Measurements from ENCODE around the gene OPA3. TPM values are rescaled to one million over a fixed set of nuclear protein-coding genes. Genes with fewer than 3 reads are reported as not detected.
A peak's percentile ranks its signal among the peaks of the same experiment; 100 is the strongest.

OPA3 gene
- total RNA-seq, 3 donors from 2014 or later = 6.6 to 11.4 (median 7.2) TPM

DNA sequence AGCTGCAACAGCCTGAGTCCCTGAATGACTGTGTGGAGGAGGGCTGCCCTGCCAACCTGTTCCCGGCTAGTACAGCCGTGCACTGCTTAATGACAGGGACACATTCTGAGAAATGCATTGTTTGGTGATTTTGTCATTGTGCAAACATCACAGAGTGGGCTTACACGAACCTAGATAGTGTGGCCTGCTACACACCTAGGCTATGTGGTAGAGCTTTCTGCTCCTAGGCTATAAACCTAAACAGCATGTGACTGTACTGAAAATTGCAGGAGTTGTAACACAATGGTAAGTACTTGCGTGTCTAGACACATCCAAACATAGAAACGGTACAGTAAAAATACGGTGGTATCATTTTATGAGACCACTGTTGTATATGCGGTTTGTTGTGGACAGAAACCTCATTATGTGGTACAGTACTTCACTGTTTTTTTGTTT is 42.4 kb downstream of the OPA3 start:
- H3K4me3 ChIP-seq = no peak overlapping the region
- no peaks in the 10 kb centered on the region for H3K9me3 ChIP-seq
- TF ChIP-seq POLR2AphosphoS5 (IDR thresholded peaks at IDR 0.05) (no peak), POLR2A (IDR thresholded peaks at IDR 0.05) (no peak)
- TF ChIP-seq, protein P1, sequence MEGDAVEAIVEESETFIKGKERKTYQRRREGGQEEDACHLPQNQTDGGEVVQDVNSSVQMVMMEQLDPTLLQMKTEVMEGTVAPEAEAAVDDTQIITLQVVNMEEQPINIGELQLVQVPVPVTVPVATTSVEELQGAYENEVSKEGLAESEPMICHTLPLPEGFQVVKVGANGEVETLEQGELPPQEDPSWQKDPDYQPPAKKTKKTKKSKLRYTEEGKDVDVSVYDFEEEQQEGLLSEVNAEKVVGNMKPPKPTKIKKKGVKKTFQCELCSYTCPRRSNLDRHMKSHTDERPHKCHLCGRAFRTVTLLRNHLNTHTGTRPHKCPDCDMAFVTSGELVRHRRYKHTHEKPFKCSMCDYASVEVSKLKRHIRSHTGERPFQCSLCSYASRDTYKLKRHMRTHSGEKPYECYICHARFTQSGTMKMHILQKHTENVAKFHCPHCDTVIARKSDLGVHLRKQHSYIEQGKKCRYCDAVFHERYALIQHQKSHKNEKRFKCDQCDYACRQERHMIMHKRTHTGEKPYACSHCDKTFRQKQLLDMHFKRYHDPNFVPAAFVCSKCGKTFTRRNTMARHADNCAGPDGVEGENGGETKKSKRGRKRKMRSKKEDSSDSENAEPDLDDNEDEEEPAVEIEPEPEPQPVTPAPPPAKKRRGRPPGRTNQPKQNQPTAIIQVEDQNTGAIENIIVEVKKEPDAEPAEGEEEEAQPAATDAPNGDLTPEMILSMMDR (IDR thresholded peaks at IDR 0.05) = no peak
- H3K27ac ChIP-seq = no peak overlapping the region
- no peaks in the 10 kb centered on the region for H3K4me1 ChIP-seq
- H3K27me3 ChIP-seq = no peaks in the 10 kb centered on the region
- no peak for DNase-seq (ENCODE audit: low spot score in 2 of 2)
- H3K36me3 ChIP-seq = no peaks in the 10 kb centered on the region
- intact Hi-C loops (cut with DNase I; ENCODE audit: low total_unique reads) = no loop called here

DNA sequence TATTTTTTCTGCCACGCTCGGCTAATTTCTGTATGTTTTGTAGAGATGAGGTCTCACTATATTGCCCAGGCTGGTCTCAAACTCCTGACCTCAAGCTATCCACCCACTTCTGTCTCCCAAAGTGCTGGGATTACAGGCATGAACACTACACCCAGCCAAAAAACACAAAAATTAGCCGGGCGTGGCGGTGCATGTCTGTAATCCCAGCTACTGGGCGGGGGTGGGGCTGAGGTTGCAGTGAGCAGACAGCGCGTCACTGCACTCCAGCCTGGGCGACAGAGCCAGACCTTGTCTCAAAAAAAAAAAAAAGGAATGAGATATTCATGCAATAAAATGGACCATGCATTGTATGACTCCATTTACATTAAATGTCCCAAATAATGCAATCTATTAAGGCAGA is 45.1 kb downstream of the OPA3 start:
- DNase-seq (ENCODE audit: low spot score in 2 of 2) = no peak
- Histone ChIP-seq H3K9me3 (no peaks in the 10 kb centered on the region), H3K27ac (no peak overlapping the region), H3K4me1 (no peaks in the 10 kb centered on the region), H3K36me3 (no peaks in the 10 kb centered on the region), H3K4me3 (no peak overlapping the region), H3K27me3 (no peaks in the 10 kb centered on the region)
- no peak for TF ChIP-seq POLR2A (IDR thresholded peaks at IDR 0.05)
- TF ChIP-seq, protein P1 (IDR thresholded peaks at IDR 0.05) = no peak
- no peak for TF ChIP-seq POLR2AphosphoS5 (IDR thresholded peaks at IDR 0.05)
- intact Hi-C loops (cut with DNase I; ENCODE audit: low total_unique reads) = no loop called here

DNA sequence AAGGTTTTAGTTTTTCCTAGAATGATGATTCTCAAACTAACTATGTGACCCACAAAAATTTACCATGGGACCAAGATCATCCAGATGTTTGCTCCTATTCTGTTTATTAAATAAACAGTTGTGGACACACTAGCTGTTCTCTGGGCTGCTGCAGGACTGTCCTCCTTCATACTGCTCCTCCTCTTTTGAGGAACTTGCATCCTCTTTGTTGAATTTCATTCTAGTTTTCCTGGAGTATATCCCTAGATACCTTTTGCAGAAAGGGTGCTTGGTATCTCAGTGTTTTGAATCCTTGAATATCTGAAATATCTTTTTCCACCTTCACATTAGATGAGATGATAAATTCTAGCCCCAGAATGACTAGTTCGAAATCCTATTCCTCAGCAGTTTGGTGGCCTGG is 53.3 kb downstream of the OPA3 start:
- no peak overlapping the region for H3K27ac ChIP-seq
- no peaks in the 10 kb centered on the region for H3K4me1 ChIP-seq
- intact Hi-C loops (cut with DNase I; ENCODE audit: low total_unique reads) = no loop called here
- H3K9me3 ChIP-seq = no peaks in the 10 kb centered on the region
- no peak overlapping the region for H3K4me3 ChIP-seq
- DNase-seq (ENCODE audit: low spot score in 2 of 2) = no peak
- no peak for TF ChIP-seq POLR2A (IDR thresholded peaks at IDR 0.05)
- no peak for TF ChIP-seq POLR2AphosphoS5 (IDR thresholded peaks at IDR 0.05)
- TF ChIP-seq, protein P1 (IDR thresholded peaks at IDR 0.05) = no peak
- H3K27me3 ChIP-seq = no peaks in the 10 kb centered on the region
- no peaks in the 10 kb centered on the region for H3K36me3 ChIP-seq

DNA sequence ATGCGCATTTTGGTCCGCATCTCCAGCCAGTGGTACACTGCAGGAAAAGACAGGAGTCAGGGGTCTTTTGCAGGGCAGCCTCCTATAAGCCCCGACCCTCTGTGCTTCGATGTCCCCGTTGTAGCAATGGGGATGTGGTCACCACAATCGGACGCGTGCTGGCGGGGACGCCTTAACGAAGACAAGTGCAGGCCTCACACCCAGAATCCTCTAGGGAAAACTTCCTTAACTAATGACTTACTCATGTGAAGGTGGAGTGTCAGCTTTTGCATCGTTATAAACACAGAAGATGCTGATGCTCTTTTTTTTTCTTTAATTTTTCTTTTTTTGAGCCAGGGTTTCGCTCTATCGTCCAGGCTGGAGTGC is 55.2 kb downstream of the OPA3 start:
- Histone ChIP-seq H3K4me1 (no peaks in the 10 kb centered on the region), H3K27me3 (no peaks in the 10 kb centered on the region), H3K27ac (no peak overlapping the region), H3K36me3 (no peaks in the 10 kb centered on the region), H3K9me3 (no peaks in the 10 kb centered on the region), H3K4me3 (peak overlapping the region in 2 of 3 donors; percentile 65 to 68)
- no peak for DNase-seq (ENCODE audit: low spot score in 2 of 2)
- intact Hi-C loops (cut with DNase I; ENCODE audit: low total_unique reads) = loop anchor here (10.0 kb wide), 1 partner anchor 105 kb away; the partner anchor contains the start of gene EML2
- no peak for TF ChIP-seq POLR2AphosphoS5 (IDR thresholded peaks at IDR 0.05)
- TF ChIP-seq, protein P1 (IDR thresholded peaks at IDR 0.05) = no peak
- no peak for TF ChIP-seq POLR2A (IDR thresholded peaks at IDR 0.05)

DNA sequence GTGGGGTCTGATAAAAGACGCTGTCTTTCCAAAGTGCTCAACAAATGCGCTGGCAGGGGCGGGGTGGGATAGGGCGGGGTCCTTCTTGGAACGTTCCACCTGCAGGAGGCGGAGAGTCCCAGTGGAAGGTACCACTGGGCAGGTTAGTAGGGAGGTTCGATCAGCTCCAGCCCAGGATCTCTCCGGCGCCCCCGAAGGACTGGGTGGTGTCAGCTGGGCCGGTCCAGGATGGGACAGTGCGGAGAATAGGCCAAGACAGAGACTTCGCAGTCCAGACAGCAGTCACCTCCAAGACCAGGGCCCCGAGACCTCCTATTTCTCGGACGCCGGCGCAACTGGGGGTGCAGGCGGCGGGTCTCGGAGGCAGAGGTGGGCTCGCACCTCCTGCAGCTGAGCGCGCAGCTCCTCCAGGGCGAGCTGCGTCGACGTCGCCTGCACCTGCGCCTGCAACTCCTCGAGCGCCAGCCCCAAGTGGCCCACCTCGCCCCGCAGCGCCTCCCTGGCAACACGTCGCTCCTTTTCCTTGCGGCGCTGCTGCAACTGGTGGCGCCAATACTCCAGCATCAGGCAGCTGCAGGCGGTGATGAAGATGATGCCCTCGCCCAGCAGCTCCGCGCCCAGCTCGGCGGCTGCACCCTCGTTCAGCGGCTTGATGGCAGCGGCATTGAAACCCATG is 55.7 kb downstream of the OPA3 start:
- intact Hi-C loops (cut with DNase I; ENCODE audit: low total_unique reads) = loop anchor here (10.0 kb wide), 1 partner anchor 106 kb away; the partner anchor contains the start of gene EML2
- Histone ChIP-seq H3K36me3 (no peaks in the 10 kb centered on the region), H3K9me3 (no peaks in the 10 kb centered on the region), H3K4me1 (no peaks in the 10 kb centered on the region), H3K27ac (peak overlapping the region; percentile 73 to 83), H3K27me3 (no peaks in the 10 kb centered on the region), H3K4me3 (peak overlapping the region in 2 of 3 donors; percentile 65 to 68)
- TF ChIP-seq POLR2A (IDR thresholded peaks at IDR 0.05) (no peak), POLR2AphosphoS5 (IDR thresholded peaks at IDR 0.05) (no peak)
- TF ChIP-seq, protein P1 (IDR thresholded peaks at IDR 0.05) = no peak
- peak; percentile 58 to 69 for DNase-seq (ENCODE audit: low spot score in 2 of 2)
